GM23338 (cell line): Measurements from ENCODE around the gene UBXN11. TPM values are rescaled to one million over a fixed set of nuclear protein-coding genes. Genes with fewer than 3 reads are reported as not detected.
"Not testable (repeated sequence)": the region's sequence is repeated elsewhere in the genome, so short reads cannot be mapped to it uniquely, and the experiment has no call there.

Experiments used
- ATAC-seq: fragments of 200-7000 bp; cut with Tn5 transposase; 3 replicates; pipeline ENCODE4 v1.9.1; 2020
- DNase-seq: peaks from one replicate; pipeline ENCODE4 v3.0.0-alpha.2; 2015; ENCODE audit warnings: low spot score
- H2AFZ ChIP-seq: fragments of 200-600 bp; sonication (generic); 2 replicates; pipeline ENCODE4 v1.8.0; 2016; ENCODE audit warnings: antibody characterized with exemption, mild to moderate bottlenecking, moderate library complexity
- H3F3A ChIP-seq: fragments of 200-600 bp; sonication (generic); replicated peaks from 2 replicates; pipeline ENCODE4 v1.8.0; 2017; ENCODE audit warnings: antibody characterized with exemption, mixed run types, low read depth
- H3K27ac ChIP-seq: fragments of 200-600 bp; sonication (generic); 2 replicates; pipeline ENCODE4 v1.6.1; 2016; ENCODE audit warnings: low read depth
- H3K27me3 ChIP-seq: fragments of 200-600 bp; sonication (generic); 2 replicates; pipeline ENCODE4 v1.8.0; 2016; ENCODE audit warnings: mild to moderate bottlenecking, mixed run types, moderate library complexity; ENCODE audit not compliant: insufficient read depth
- H3K36me3 ChIP-seq: fragments of 200-600 bp; sonication (generic); 2 replicates; pipeline ENCODE4 v1.8.0; 2016; ENCODE audit warnings: mild to moderate bottlenecking; ENCODE audit not compliant: insufficient read depth
- H3K4me1 ChIP-seq: fragments of 200-600 bp; sonication (generic); 2 replicates; pipeline ENCODE4 v1.8.0; 2016; ENCODE audit warnings: mild to moderate bottlenecking, moderate library complexity; ENCODE audit not compliant: insufficient read depth
- H3K4me2 ChIP-seq: fragments of 200-600 bp; sonication (generic); 2 replicates; pipeline ENCODE4 v1.7.1; 2017; ENCODE audit warnings: mixed run types
- H3K4me3 ChIP-seq: fragments of 200-600 bp; sonication (generic); 2 replicates; pipeline ENCODE4 v1.6.1; 2016; ENCODE audit warnings: mixed run types
- H3K79me2 ChIP-seq: fragments of 200-600 bp; sonication (generic); replicated peaks from 2 replicates; pipeline ENCODE4 v1.8.0; 2017; ENCODE audit warnings: mild to moderate bottlenecking; ENCODE audit not compliant: insufficient read depth
- H3K9me2 ChIP-seq: fragments of 200-600 bp; sonication (generic); 2 replicates; pipeline ENCODE4 v1.8.0; 2017; ENCODE audit not compliant: insufficient read depth
- H4K20me1 ChIP-seq: fragments of 200-600 bp; sonication (generic); replicated peaks from 2 replicates; pipeline ENCODE4 v1.8.0; 2017; ENCODE audit warnings: mild to moderate bottlenecking; ENCODE audit not compliant: insufficient read depth
- H3K27ac Mint-ChIP-seq: 2 replicates; pipeline ENCODE4 v1.8.0; 2020; ENCODE audit warnings: inconsistent platforms, mild to moderate bottlenecking, moderate library complexity, mixed read lengths
- H3K27me3 Mint-ChIP-seq: 3 replicates; pipeline ENCODE4 v1.8.0; 2022; ENCODE audit warnings: low read depth, mild to moderate bottlenecking, moderate library complexity, mixed read lengths, inconsistent platforms; ENCODE audit not compliant: insufficient read depth, poor library complexity
- H3K36me3 Mint-ChIP-seq: 3 replicates; pipeline ENCODE4 v1.8.0; 2021; ENCODE audit warnings: low read depth, mild to moderate bottlenecking, inconsistent platforms, moderate library complexity, mixed read lengths
- H3K4me1 Mint-ChIP-seq: 3 replicates; pipeline ENCODE4 v1.8.0; 2020; ENCODE audit warnings: mild to moderate bottlenecking, inconsistent platforms, mixed read lengths
- H3K4me3 Mint-ChIP-seq: 3 replicates; pipeline ENCODE4 v1.8.0; 2021; ENCODE audit warnings: moderate library complexity, mild to moderate bottlenecking, inconsistent platforms, mixed read lengths
- H3K9me3 Mint-ChIP-seq: 3 replicates; pipeline ENCODE4 v1.8.0; 2020; ENCODE audit warnings: moderate library complexity, mild to moderate bottlenecking, inconsistent platforms, mixed read lengths
- CREB1 ChIP-seq: fragments of 250-450 bp; sonication (Bioruptor Pico); IDR thresholded peaks from 2 replicates; pipeline ENCODE4 v1.5.0; 2020; ENCODE audit warnings: low read depth, mild to moderate bottlenecking, moderate library complexity
- EZH2 ChIP-seq: fragments of 200-600 bp; sonication (generic); IDR thresholded peaks from one replicate; pipeline ENCODE4 v1.8.0; 2017; ENCODE audit warnings: antibody characterized with exemption, mild to moderate bottlenecking, low read depth; ENCODE audit not compliant: unreplicated experiment
- JUNB ChIP-seq: IDR thresholded peaks from one replicate; pipeline ENCODE4 v1.6.1; 2016; ENCODE audit warnings: antibody characterized with exemption; ENCODE audit not compliant: unreplicated experiment
- ZNF331 ChIP-seq: fragments of 250-450 bp; sonication (Bioruptor Pico); IDR thresholded peaks from 2 replicates; pipeline ENCODE4 v1.5.0; 2020; ENCODE audit warnings: low read depth, mild to moderate bottlenecking, moderate library complexity
- polyA plus RNA-seq: library from polyadenylated mRNA; unstranded; fragments of >200 nt; fragmentation: Nextera tagmentation; extraction: Ambion mirVana; gene quantifications from 2 replicates; pipeline ENCODE4 v1.2.1, GENCODE V29; 2016
- total RNA-seq: library from RNA; depleted of rRNA; stranded (reverse); fragments of >200 nt; shearing (Covaris generic); gene quantifications from 2 replicates; pipeline ENCODE4 v1.2.3, GENCODE V29; 2014
- TF ChIP-seq, protein P1 (sequence below): IDR thresholded peaks from 2 replicates; pipeline ENCODE4 v1.6.1; 2016; ENCODE audit warnings: antibody characterized with exemption
- TF ChIP-seq, protein P2 (sequence below): IDR thresholded peaks from one replicate; pipeline ENCODE4 v1.6.1; 2018; ENCODE audit warnings: antibody characterized with exemption; ENCODE audit not compliant: unreplicated experiment

UBXN11 gene
- total and polyA plus RNA-seq, 2 experiments from 2014 or later, result 8.0 to 8.3 TPM

DNA sequence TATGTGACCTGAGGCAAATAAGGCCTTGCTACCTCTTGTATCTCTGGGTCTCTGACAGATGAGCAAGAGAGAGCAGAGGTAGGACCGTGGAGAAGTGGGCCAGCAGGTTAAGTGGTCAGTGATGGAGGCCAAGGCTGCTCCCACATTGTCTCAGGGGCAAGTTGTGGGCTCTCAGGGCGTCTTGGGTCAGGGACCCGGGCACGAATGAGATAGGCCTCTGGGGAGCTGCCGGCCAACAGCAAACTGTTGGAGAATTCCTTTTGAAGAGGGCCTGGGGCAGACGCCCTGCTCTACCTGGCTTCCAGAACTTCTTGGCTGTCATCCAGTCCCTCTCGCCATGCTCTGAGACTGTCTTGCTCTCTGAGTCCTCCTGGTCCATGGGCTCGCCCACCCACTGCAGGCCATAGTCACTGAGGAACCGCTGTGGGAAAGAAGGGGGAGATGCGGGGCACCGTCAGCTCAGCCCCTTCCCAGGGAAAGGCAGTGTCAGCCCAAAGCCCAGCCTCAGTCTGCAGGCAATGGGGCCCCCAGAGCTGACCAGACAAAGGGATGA is 12.4 kb downstream of the UBXN11 start:
- H3K4me2 ChIP-seq, result no peak overlapping the region
- Mint-ChIP-seq H3K9me3 (no peaks in the 10 kb centered on the region), H3K27ac (no peak overlapping the region), H3K27me3 (peaks cover 3% of the 10 kb centered on the region), H3K4me3 (no peak overlapping the region), H3K4me1 (peaks cover 26% of the 10 kb centered on the region), H3K36me3 (no peaks in the 10 kb centered on the region; the same call in 2 of the 3 replicates)
- ATAC-seq, result no peak
- H3F3A ChIP-seq, result no peaks in the 10 kb centered on the region
- no peaks in the 10 kb centered on the region for H3K36me3 ChIP-seq
- no peak for DNase-seq
- H3K9me2 ChIP-seq, result no peaks in the 10 kb centered on the region
- no peak overlapping the region for H3K4me3 ChIP-seq
- no peaks in the 10 kb centered on the region for H3K79me2 ChIP-seq
- no peak overlapping the region for H2AFZ ChIP-seq
- no peaks in the 10 kb centered on the region for H3K27me3 ChIP-seq
- no peak overlapping the region for H3K27ac ChIP-seq
- TF ChIP-seq EZH2 (no peak), CREB1 (CRISPR knock-in tag) (no peak), JUNB (no peak), ZNF331 (CRISPR knock-in tag) (no peak)
- TF ChIP-seq, protein P1, sequence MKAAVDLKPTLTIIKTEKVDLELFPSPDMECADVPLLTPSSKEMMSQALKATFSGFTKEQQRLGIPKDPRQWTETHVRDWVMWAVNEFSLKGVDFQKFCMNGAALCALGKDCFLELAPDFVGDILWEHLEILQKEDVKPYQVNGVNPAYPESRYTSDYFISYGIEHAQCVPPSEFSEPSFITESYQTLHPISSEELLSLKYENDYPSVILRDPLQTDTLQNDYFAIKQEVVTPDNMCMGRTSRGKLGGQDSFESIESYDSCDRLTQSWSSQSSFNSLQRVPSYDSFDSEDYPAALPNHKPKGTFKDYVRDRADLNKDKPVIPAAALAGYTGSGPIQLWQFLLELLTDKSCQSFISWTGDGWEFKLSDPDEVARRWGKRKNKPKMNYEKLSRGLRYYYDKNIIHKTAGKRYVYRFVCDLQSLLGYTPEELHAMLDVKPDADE, result no peak
- TF ChIP-seq, protein P2, sequence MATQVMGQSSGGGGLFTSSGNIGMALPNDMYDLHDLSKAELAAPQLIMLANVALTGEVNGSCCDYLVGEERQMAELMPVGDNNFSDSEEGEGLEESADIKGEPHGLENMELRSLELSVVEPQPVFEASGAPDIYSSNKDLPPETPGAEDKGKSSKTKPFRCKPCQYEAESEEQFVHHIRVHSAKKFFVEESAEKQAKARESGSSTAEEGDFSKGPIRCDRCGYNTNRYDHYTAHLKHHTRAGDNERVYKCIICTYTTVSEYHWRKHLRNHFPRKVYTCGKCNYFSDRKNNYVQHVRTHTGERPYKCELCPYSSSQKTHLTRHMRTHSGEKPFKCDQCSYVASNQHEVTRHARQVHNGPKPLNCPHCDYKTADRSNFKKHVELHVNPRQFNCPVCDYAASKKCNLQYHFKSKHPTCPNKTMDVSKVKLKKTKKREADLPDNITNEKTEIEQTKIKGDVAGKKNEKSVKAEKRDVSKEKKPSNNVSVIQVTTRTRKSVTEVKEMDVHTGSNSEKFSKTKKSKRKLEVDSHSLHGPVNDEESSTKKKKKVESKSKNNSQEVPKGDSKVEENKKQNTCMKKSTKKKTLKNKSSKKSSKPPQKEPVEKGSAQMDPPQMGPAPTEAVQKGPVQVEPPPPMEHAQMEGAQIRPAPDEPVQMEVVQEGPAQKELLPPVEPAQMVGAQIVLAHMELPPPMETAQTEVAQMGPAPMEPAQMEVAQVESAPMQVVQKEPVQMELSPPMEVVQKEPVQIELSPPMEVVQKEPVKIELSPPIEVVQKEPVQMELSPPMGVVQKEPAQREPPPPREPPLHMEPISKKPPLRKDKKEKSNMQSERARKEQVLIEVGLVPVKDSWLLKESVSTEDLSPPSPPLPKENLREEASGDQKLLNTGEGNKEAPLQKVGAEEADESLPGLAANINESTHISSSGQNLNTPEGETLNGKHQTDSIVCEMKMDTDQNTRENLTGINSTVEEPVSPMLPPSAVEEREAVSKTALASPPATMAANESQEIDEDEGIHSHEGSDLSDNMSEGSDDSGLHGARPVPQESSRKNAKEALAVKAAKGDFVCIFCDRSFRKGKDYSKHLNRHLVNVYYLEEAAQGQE, result no peak
- no peaks in the 10 kb centered on the region for H4K20me1 ChIP-seq
- H3K4me1 ChIP-seq, result peaks cover 4% of the 10 kb centered on the region; the same call in 1 of the 2 replicates

DNA sequence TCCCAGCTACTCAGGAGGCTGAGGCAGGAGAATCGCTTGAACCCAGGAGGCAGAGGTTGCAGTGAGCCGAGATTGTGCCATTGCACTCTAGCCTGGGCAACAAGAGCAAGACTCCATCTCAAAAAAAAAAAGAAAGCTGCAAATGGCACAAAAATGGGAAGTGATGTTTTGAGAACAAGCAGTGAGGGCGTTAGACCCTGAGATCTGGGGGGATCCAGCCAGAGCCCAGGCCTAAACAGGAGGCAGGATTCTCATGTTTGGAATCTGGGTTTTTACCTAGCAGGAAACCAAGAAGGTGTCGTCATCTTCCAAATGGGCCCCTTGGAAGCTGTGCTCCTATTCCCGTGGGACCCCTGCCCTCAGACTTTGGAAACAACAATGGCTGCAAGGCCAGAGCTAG is 13.7 kb downstream of the UBXN11 start:
- not testable (repeated sequence) for H2AFZ ChIP-seq, H4K20me1 ChIP-seq, H3K9me3 Mint-ChIP-seq, H3K36me3 ChIP-seq, H3K36me3 Mint-ChIP-seq, ATAC-seq, H3K9me2 ChIP-seq, H3K4me1 ChIP-seq, H3K4me3 ChIP-seq, H3K4me2 ChIP-seq, H3K27ac Mint-ChIP-seq, H3K79me2 ChIP-seq, H3K27ac ChIP-seq, H3F3A ChIP-seq, H3K27me3 ChIP-seq, H3K4me3 Mint-ChIP-seq, H3K27me3 Mint-ChIP-seq, DNase-seq
- peaks cover 26% of the 10 kb centered on the region for H3K4me1 Mint-ChIP-seq
